ACHN (cell line): ENCODE results near the gene CTBP2.
A peak's percentile ranks its signal among the peaks of the same experiment; 100 is the strongest.

Experiments
- DNase-seq: peaks from one replicate; pipeline ENCODE4 v3.0.0-alpha.2; 2015
- in situ Hi-C: cut with HindIII; loops from 2 replicates; pipeline ENCODE4 v1.10.0; 2017; ENCODE audit warnings: low sequenced_read_pairs, low pct_ligation_motif_present, low pct_unique_long_range_greater_than_20kb

Gene CTBP2

GRCh38 chr10:125101581-125101980 is 58.8 kb downstream of the CTBP2 start:
- no peak for DNase-seq
- in situ Hi-C loops, result no loop called here

GRCh38 chr10:125101049-125101448 is 59.3 kb downstream of the CTBP2 start:
- DNase-seq, result no peak
- in situ Hi-C loops, result no loop called here

GRCh38 chr10:125097409-125098070 is 62.8 kb downstream of the CTBP2 start:
- in situ Hi-C loops, result no loop called here
- no peak for DNase-seq

GRCh38 chr10:125096975-125097374 is 63.4 kb downstream of the CTBP2 start:
- in situ Hi-C loops, result no loop called here
- no peak for DNase-seq

GRCh38 chr10:125096371-125096770 is 64.0 kb downstream of the CTBP2 start:
- DNase-seq, result no peak
- in situ Hi-C loops, result no loop called here

GRCh38 chr10:125095776-125096175 is 64.6 kb downstream of the CTBP2 start:
- in situ Hi-C loops, result no loop called here
- no peak for DNase-seq

- in situ Hi-C loops, result no loop called here
- DNase-seq, result no peak
Observed at GRCh38 chr10:125095228-125095627, 65.1 kb downstream of the CTBP2 start.

GRCh38 chr10:125094806-125095205 is 65.6 kb downstream of the CTBP2 start:
- in situ Hi-C loops, result no loop called here
- DNase-seq, result no peak

- no peak for DNase-seq
- in situ Hi-C loops, result no loop called here
Observed at GRCh38 chr10:125093974-125094705, 66.2 kb downstream of the CTBP2 start.

GRCh38 chr10:125093199-125093973 is 67.0 kb downstream of the CTBP2 start:
- in situ Hi-C loops, result no loop called here
- no peak for DNase-seq

- DNase-seq, result no peak
- in situ Hi-C loops, result no loop called here
Observed at GRCh38 chr10:125092564-125093031, 67.8 kb downstream of the CTBP2 start.

- DNase-seq, result no peak
- in situ Hi-C loops, result no loop called here
Observed at GRCh38 chr10:125091891-125092290, 68.5 kb downstream of the CTBP2 start.

GRCh38 chr10:125089469-125089868 is 70.9 kb downstream of the CTBP2 start:
- in situ Hi-C loops, result no loop called here
- DNase-seq, result no peak

- in situ Hi-C loops, result no loop called here
- DNase-seq, result no peak
Observed at GRCh38 chr10:125087897-125088215, 72.5 kb downstream of the CTBP2 start.

GRCh38 chr10:125087191-125087896 is 73.0 kb downstream of the CTBP2 start:
- no peak for DNase-seq
- in situ Hi-C loops, result no loop called here

GRCh38 chr10:125086691-125087090 is 73.7 kb downstream of the CTBP2 start:
- in situ Hi-C loops, result no loop called here
- no peak for DNase-seq

- in situ Hi-C loops, result no loop called here
- no peak for DNase-seq
Observed at GRCh38 chr10:125085258-125086054, 74.9 kb downstream of the CTBP2 start.

- in situ Hi-C loops, result no loop called here
- peak; percentile 57 for DNase-seq
Observed at GRCh38 chr10:125084614-125085257, 75.6 kb downstream of the CTBP2 start.
